ENCODE measurements around the gene GPC5.

The GPC5 gene

DNA sequence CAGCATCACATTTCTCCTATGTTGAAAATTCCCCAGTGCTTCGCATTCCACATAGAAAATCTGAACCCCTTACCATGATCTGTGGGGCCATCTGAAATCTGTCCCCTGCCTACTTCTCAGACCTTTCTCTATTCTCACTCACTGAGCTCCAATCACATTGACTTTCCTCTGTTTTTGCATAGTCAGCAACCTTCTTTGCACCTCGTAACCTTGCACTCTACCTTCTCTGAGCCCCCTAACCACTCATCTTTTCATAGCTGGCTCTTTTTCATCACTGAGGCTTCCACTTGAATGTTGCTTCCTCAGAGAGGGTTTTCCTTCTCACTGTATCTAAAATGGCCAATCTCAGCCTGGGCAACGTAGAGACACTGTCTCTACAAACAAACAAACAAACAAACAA is 286.3 kb downstream of the GPC5 start:
- DNase-seq (ENCODE audit: extremely low read depth, low read depth) = no peak
- TF ChIP-seq, protein P1, sequence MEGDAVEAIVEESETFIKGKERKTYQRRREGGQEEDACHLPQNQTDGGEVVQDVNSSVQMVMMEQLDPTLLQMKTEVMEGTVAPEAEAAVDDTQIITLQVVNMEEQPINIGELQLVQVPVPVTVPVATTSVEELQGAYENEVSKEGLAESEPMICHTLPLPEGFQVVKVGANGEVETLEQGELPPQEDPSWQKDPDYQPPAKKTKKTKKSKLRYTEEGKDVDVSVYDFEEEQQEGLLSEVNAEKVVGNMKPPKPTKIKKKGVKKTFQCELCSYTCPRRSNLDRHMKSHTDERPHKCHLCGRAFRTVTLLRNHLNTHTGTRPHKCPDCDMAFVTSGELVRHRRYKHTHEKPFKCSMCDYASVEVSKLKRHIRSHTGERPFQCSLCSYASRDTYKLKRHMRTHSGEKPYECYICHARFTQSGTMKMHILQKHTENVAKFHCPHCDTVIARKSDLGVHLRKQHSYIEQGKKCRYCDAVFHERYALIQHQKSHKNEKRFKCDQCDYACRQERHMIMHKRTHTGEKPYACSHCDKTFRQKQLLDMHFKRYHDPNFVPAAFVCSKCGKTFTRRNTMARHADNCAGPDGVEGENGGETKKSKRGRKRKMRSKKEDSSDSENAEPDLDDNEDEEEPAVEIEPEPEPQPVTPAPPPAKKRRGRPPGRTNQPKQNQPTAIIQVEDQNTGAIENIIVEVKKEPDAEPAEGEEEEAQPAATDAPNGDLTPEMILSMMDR (IDR thresholded peaks at IDR 0.05; ENCODE audit: low read depth, low read length) = no peak

DNA sequence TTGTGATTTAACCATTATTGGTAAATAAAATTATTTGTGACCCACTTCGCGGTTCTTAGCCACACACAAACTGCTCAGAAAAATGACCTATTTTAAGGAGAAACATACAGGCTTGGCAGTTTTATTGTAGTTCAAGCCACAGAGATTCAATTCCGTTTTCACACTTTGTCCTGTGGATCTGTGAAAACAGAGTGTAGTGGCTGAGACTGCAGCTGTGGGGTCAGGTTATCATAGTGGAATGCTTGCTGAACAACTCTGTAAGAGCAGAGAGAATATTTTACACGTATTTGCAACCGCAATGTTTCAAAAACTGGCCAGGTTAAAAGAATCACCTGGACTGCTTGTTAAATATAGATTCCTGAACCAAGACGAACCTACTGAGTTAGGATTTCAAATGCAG is 292.5 kb downstream of the GPC5 start:
- no peak for DNase-seq (ENCODE audit: extremely low read depth, low read depth)
- TF ChIP-seq, protein P1 (IDR thresholded peaks at IDR 0.05; ENCODE audit: low read depth, low read length) = no peak

DNA sequence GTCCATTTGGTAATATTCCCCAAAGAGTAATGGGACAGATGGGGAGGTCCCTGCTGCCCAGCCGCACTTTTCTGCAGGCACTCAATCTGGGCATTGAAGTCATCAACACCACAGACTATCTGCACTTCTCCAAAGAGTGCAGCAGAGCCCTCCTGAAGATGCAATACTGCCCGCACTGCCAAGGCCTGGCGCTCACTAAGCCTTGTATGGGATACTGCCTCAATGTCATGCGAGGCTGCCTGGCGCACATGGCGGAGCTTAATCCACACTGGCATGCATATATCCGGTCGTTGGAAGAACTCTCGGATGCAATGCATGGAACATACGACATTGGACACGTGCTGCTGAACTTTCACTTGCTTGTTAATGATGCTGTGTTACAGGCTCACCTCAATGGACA is 295.0 kb downstream of the GPC5 start:
- no peak for DNase-seq (ENCODE audit: extremely low read depth, low read depth)
- TF ChIP-seq, protein P1 (IDR thresholded peaks at IDR 0.05; ENCODE audit: low read depth, low read length) = no peak

DNA sequence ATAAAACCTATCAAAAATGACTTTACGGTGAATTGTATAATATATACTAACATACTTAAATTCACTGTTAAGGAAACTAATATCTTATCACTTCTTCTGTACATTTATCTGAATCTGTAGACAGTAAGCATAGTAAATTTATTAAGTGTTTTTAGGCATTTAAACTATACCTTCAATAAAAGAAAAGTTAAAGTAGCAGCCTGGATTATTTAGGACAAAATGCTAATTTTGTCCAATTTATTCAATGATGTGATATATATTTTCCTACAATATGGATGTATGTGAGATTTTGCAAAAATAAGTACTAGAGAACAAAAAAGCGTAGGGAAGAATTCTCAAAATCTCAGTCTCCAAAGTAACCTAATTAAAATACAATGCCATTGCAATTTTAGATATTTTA is 299.9 kb downstream of the GPC5 start:
- TF ChIP-seq, protein P1 (IDR thresholded peaks at IDR 0.05; ENCODE audit: low read depth, low read length) = no peak

DNA sequence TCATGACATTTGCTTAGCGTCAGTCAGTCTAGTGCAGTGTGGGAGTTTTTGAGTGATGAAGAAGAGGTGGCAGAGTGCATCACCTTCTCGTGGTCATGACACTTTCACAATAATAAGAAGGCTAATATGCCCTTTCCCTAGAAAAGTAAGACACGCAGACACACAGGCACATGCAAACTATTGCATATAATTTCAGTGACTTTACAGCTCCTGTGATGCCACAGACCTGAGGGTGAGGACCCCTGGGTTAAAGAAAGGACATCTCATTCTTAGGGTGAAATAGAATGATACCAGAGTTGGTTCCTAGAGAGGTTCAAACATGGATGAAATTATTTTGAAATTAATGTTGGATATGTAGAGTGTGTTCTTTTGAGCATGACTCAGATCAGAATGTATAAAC is 300.3 kb downstream of the GPC5 start:
- no peak for DNase-seq (ENCODE audit: extremely low read depth, low read depth)

More for the DNA sequence above, 299.9 kb downstream of the GPC5 start:
- DNase-seq (ENCODE audit: extremely low read depth, low read depth) = no peak

DNA sequence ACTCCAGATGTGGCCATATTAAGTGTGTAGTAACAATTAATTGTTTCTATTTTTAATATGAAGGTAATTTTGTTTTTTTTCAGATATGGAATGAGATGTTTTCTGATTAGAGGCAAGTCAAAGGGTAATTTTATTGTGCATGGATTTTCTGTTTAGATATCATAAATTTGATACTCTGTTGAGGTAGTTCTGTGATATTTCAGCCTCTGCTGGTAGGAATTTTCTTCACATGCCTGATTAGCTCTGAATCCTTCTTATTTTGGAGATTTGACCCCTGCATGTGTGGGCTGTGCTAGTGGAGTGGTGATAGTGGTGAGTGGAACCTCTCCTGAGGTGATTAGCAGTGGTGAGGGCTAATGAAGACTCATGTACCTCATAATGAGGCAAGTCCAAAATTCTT is 301.4 kb downstream of the GPC5 start:
- no peak for DNase-seq (ENCODE audit: extremely low read depth, low read depth)
- TF ChIP-seq, protein P1 (IDR thresholded peaks at IDR 0.05; ENCODE audit: low read depth, low read length) = no peak

More for the DNA sequence above, 300.3 kb downstream of the GPC5 start:
- TF ChIP-seq, protein P1 (IDR thresholded peaks at IDR 0.05; ENCODE audit: low read depth, low read length) = no peak

DNA sequence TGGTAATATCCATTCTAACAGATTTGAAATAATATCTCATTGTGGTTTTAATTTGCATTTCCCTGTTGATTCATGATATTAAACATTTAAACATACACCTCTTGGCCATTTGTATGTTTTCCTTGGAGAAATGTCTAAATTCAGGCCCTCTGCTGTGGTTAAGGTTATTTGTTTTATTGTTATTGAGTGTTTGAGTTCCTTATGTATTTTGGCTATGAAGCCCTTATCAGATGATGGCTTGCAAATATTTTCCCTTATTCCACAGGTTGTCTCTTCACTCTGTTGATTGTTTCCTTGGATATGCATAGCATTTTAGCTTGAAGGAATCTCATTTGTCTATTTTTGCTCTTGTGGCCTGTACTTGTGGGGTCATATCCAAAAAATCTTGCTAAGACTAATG is 303.6 kb downstream of the GPC5 start:
- no peak for DNase-seq (ENCODE audit: extremely low read depth, low read depth)
- TF ChIP-seq, protein P1 (IDR thresholded peaks at IDR 0.05; ENCODE audit: low read depth, low read length) = no peak

Data from AG09319 (cell line).